Peyer's patch (tissue), 4 donors: Measurements from ENCODE around the gene DISP2. TPM values are rescaled to one million over a fixed set of nuclear protein-coding genes. Genes with fewer than 3 reads are reported as not detected.

Experiments used
- DNase-seq, 3 donors: peaks; one replicate each; pipeline ENCODE4 v3.0.0-alpha.2; 2017 to 2019
- H3K27ac ChIP-seq, 4 donors: fragments of 200-600 bp; sonication (generic); one replicate each; pipeline ENCODE4 v1.5.1; 2016 to 2019
- H3K27me3 ChIP-seq, 2 donors: fragments of 200-600 bp; sonication (generic); one replicate each; pipeline ENCODE4 v1.5.1; 2019
- H3K36me3 ChIP-seq, 3 donors: fragments of 200-600 bp; sonication (generic); one replicate each; pipeline ENCODE4 v1.5.1; 2016 to 2019
- H3K4me1 ChIP-seq, 4 donors: fragments of 200-600 bp; sonication (generic); one replicate each; pipeline ENCODE4 v1.5.1; 2016 to 2019
- H3K4me3 ChIP-seq, 4 donors: fragments of 200-600 bp; sonication (generic); 1 replicate in 3 of 4; 2 replicates in 1 of 4; pipeline ENCODE4 v1.5.1; 2016 to 2019; ENCODE audit warnings: mild to moderate bottlenecking in 1 of 4
- H3K9me3 ChIP-seq, 4 donors: fragments of 200-600 bp; sonication (generic); one replicate each; pipeline ENCODE4 v1.5.1; 2016 to 2019; ENCODE audit warnings: mild to moderate bottlenecking in 1 of 4
- POLR2A ChIP-seq, 2 donors: fragments of 450-650 bp; IDR thresholded peaks; one replicate each; pipeline ENCODE4 v1.5.1; 2017; ENCODE audit warnings: antibody characterized with exemption in 2 of 2, mild to moderate bottlenecking in 2 of 2, moderate library complexity in 2 of 2
- total RNA-seq, 4 donors: library from RNA; depleted of rRNA; stranded (reverse); fragments of >200 nt; gene quantifications; one replicate each; pipeline ENCODE4 v1.1.0, GENCODE V29; 2016
- TF ChIP-seq, protein P1 (sequence below), 6 experiments: fragments of 450-650 bp in 4 of 6; fragments of 200-600 bp in 2 of 6; sonication (generic) in 1 of 6; IDR thresholded peaks; one replicate each; pipeline ENCODE4 v1.5.1; 2017 to 2019; ENCODE audit warnings: antibody characterized with exemption in 6 of 6, mild to moderate bottlenecking in 3 of 6, moderate library complexity in 1 of 6

Gene DISP2
- total RNA-seq, 4 donors from 2014 or later = 1.7 to 27.5 (median 7.4) TPM

DNA sequence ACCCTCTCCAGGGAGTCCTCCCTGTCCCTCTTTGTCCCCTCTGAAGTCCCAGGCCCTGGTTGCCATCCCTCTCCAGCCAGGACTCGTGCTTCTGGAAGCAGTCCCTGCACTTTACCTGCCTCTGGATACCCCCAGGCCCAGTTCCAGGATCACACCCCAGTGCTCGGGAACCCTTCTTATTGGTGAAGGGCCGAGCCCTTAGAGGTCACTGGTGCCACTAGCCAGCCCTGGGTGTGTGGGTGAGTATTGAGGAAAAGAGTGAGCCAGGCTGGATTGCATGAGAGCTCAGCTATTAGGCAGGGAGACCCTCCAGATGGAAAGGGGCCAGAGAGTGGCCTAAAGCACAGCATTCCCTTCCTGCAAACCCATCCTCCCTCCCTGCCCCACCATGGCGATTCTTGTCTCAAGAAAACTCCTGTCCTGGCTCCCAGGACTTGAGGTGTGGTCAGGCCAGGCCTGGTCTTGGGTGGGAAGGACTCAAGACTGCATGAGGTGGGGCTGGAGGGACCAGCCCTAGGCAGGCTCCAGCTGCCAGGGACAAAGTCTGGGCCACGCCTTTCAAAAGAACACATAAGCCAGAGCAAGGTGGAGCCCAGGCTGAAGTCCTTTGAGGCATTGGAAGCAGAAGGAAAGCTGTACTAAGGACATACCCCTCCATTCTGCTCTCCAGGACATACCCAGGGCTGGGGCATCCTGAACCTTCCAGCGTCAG is 12.0 kb upstream of the DISP2 start:
- peak overlapping the region in 2 of 4 donors; percentile 15 to 31 for H3K4me3 ChIP-seq
- TF ChIP-seq POLR2A (IDR thresholded peaks at IDR 0.05) = peak; percentile 89 to 95
- TF ChIP-seq, protein P1, sequence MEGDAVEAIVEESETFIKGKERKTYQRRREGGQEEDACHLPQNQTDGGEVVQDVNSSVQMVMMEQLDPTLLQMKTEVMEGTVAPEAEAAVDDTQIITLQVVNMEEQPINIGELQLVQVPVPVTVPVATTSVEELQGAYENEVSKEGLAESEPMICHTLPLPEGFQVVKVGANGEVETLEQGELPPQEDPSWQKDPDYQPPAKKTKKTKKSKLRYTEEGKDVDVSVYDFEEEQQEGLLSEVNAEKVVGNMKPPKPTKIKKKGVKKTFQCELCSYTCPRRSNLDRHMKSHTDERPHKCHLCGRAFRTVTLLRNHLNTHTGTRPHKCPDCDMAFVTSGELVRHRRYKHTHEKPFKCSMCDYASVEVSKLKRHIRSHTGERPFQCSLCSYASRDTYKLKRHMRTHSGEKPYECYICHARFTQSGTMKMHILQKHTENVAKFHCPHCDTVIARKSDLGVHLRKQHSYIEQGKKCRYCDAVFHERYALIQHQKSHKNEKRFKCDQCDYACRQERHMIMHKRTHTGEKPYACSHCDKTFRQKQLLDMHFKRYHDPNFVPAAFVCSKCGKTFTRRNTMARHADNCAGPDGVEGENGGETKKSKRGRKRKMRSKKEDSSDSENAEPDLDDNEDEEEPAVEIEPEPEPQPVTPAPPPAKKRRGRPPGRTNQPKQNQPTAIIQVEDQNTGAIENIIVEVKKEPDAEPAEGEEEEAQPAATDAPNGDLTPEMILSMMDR (IDR thresholded peaks at IDR 0.05) = no peak
- DNase-seq = peak in 2 of 3 donors; percentile 91 to 92
- peak overlapping the region in 3 of 4 donors; percentile 90 to 99 (median 96) for H3K27ac ChIP-seq
- H3K36me3 ChIP-seq = no peaks in the 10 kb centered on the region
- no peaks in the 10 kb centered on the region for H3K27me3 ChIP-seq
- H3K4me1 ChIP-seq = peaks cover 0 to 64% (median 6%) of the 10 kb centered on the region in 4 donors
- H3K9me3 ChIP-seq = no peaks in the 10 kb centered on the region

DNA sequence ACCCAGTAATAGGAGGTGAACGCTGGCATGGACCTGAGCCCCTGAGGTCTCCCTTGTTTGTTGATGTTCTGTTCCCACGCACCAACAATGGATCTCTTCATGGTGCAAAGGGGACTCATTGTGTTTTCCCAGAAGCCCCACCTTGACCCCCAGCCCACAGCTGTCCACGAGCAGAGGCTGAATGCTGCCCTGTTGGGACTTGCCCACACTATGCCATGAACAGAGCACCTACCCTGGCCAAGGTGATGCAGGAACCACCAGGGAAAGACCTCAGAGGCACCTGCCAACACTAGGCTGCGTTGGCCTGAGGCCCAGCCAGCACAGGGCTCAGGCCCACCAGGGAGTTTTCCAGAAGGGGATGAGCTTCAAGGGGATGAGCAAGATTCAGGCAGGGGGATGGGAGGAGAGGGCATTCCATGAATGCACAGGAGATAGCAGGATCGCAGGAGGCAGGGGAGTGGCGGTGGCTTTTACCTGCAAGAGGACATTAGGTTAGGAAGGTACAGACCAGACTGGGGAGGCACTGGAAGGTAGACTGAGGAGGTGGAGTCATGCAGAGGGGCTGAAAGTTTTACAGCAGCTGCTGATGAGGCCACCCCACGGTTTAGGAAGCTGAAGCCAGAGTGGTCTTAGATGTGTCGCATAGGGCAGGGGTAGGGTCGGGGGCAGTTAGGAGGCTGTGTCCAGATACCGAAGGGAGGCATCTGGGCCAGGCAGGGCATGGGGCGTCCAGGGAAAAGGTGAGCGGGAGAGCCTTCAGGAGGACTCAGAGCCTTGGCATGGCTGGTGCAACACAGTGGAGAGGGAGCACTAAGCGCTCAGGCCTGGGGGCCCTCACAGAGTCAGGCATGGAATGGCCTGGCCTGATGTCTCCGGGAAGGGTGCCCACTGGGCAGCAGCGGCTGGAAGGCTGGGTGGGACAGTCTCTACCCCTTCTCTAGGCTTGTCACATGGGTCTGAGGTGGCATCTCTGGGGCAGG is 11.2 kb upstream of the DISP2 start:
- no peaks in the 10 kb centered on the region for H3K27me3 ChIP-seq
- peak overlapping the region in 2 of 4 donors; percentile 7 to 20 for H3K4me3 ChIP-seq
- TF ChIP-seq, protein P1 (IDR thresholded peaks at IDR 0.05) = no peak
- TF ChIP-seq POLR2A (IDR thresholded peaks at IDR 0.05) = no peak
- DNase-seq = peak in 2 of 3 donors; percentile 55 to 59
- H3K36me3 ChIP-seq = no peaks in the 10 kb centered on the region
- H3K9me3 ChIP-seq = no peaks in the 10 kb centered on the region
- peak overlapping the region in 3 of 4 donors; percentile 90 to 99 (median 96) for H3K27ac ChIP-seq
- peaks cover 0 to 55% (median 6%) of the 10 kb centered on the region in 4 donors for H3K4me1 ChIP-seq

DNA sequence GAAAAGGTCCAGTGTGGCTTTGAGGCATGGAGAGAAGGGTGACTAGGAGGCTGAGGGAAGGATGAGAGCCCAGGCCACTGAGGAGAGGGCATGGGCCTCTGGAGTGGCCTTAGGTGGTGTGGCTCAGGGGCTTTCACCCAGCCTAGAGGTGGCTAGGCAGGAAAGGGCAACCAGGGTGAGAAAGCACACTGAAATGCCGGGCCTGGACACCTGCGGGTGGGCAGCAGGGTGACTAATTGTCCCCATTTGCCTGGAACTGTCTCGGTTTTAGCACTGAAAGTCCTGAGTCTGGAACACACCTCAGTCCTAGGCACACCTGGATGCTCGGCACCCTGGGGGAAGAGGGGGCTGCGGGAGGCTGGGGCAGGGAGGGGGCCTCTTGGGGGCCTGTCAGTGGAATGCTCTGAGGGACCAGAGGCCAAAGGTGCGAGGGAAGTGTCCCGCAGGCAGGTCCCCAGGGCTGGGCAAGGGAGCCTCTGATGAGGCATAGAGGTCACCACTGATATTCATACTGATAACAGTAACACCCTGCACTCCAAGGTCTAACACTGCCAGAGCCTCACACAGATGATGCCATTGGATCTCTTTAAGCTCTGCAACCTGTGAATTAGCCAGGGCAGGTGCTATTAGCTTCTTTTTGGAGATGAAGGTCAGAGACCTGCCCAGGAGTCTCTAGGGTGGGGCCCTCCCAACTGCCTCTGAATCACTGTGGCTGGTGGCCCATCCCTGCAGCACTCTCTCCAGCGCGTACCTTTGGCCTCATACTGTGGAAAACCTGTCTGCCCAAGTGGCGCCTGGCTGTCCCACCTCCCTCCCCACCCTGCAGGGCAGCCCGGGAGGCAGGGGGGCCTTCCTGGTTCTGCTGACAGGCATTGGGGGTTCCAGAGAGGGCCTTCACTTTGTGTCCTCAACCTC is 10.2 kb upstream of the DISP2 start:
- DNase-seq = peak in 2 of 3 donors; percentile 90
- Histone ChIP-seq H3K9me3 (no peaks in the 10 kb centered on the region), H3K27me3 (no peaks in the 10 kb centered on the region), H3K36me3 (peaks cover 0 to 6% (median 0%) of the 10 kb centered on the region in 3 donors), H3K27ac (peak overlapping the region in 3 of 4 donors; percentile 90 to 99 (median 96)), H3K4me1 (peaks cover 0 to 48% (median 6%) of the 10 kb centered on the region in 4 donors), H3K4me3 (peak overlapping the region in 2 of 4 donors; percentile 9 to 31)
- TF ChIP-seq, protein P1 (IDR thresholded peaks at IDR 0.05) = no peak
- TF ChIP-seq POLR2A (IDR thresholded peaks at IDR 0.05) = peak; percentile 39 to 86

DNA sequence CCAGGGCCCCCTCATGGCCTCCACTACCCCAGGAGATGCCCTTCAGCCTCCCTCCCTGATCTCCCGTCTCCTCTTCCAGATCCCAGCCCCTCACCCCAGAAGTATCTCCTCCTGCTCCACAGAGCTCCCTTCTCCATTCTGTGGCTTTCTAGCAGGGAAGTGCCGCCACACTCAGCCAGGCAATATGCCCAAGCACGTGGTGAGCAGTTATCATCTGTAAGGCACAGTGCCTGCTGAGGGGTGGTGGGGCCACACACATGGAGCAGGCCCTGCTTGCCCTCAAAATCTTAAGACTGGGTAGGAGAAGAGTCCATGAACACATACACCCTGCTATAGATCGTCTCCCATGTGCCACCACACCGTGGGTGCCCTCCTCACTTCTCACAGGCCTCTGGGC is 9.5 kb upstream of the DISP2 start:
- H3K4me1 ChIP-seq = peaks cover 0 to 42% (median 6%) of the 10 kb centered on the region in 4 donors

More for the DNA sequence above, 9.5 kb upstream of the DISP2 start:
- peak overlapping the region in 1 of 4 donors; percentile 31 for H3K4me3 ChIP-seq
- DNase-seq = no peak
- H3K9me3 ChIP-seq = no peaks in the 10 kb centered on the region
- H3K27me3 ChIP-seq = no peaks in the 10 kb centered on the region
- TF ChIP-seq, protein P1 (IDR thresholded peaks at IDR 0.05) = no peak
- TF ChIP-seq POLR2A (IDR thresholded peaks at IDR 0.05) = no peak
- peaks cover 0 to 11% (median 0%) of the 10 kb centered on the region in 3 donors for H3K36me3 ChIP-seq
- peak overlapping the region in 3 of 4 donors; percentile 89 to 99 (median 96) for H3K27ac ChIP-seq
